Left lobe of liver (tissue), 2 donors: ENCODE results near the gene METTL13. TPM values are rescaled to one million over a fixed set of nuclear protein-coding genes. Genes with fewer than 3 reads are reported as not detected.
"Not testable (repeated sequence)": the region's sequence is repeated elsewhere in the genome, so short reads cannot be mapped to it uniquely, and the experiment has no call there.

Experiments used
- ATAC-seq: fragments of 200-7000 bp; cut with Tn5 transposase; one replicate; pipeline ENCODE4 v1.9.1; 2020; ENCODE audit warnings: mild to moderate bottlenecking, moderate library complexity
- DNase-seq: peaks from one replicate; pipeline ENCODE4 v3.0.0-alpha.2; 2020; ENCODE audit warnings: low spot score
- total RNA-seq: library from RNA; stranded (reverse); gene quantifications from one replicate; pipeline ENCODE4 v1.2.1, GENCODE V29; 2021
- donor health status: DM: no; HTN: no; CAD: no; lungs with moderate emphysema.
- donor health status: DM: no; HTN: yes; CAD: no.

METTL13 gene
- total RNA-seq, 1 donor from 2014 or later, result 14.4 TPM

GRCh38 chr1:171762143-171762563 lies 19.3 kb upstream of the METTL13 start:
- ATAC-seq (no peak), DNase-seq (no peak)

GRCh38 chr1:171763764-171764163 lies 17.7 kb upstream of the METTL13 start:
- ATAC-seq (no peak), DNase-seq (no peak)

- ATAC-seq, result no peak
Measured at GRCh38 chr1:171769171-171769570, 12.3 kb upstream of the METTL13 start.

GRCh38 chr1:171769754-171770153 lies 11.7 kb upstream of the METTL13 start:
- DNase-seq (no peak), ATAC-seq (no peak)

More at GRCh38 chr1:171769171-171769570, 12.3 kb upstream of the METTL13 start:
- DNase-seq, result no peak

- no peak for ATAC-seq
- no peak for DNase-seq
Measured at GRCh38 chr1:171772312-171772711, 9.1 kb upstream of the METTL13 start.

- no peak for ATAC-seq
- no peak for DNase-seq
Measured at GRCh38 chr1:171780583-171781175, 781 bp upstream of the METTL13 start.

- DNase-seq (no peak), ATAC-seq (no peak)
Measured at GRCh38 chr1:171783816-171784530, 2.5 kb downstream of the METTL13 start.

GRCh38 chr1:171784784-171785183 lies 3.3 kb downstream of the METTL13 start:
- DNase-seq, result no peak
- no peak for ATAC-seq

GRCh38 chr1:171785766-171786165 lies 4.3 kb downstream of the METTL13 start:
- ATAC-seq (no peak), DNase-seq (no peak)

- ATAC-seq (no peak), DNase-seq (no peak)
Measured at GRCh38 chr1:171786534-171786933, 5.1 kb downstream of the METTL13 start.

GRCh38 chr1:171787686-171788480 lies 6.4 kb downstream of the METTL13 start:
- ATAC-seq, result no peak
- DNase-seq, result no peak

GRCh38 chr1:171788696-171789095 lies 7.2 kb downstream of the METTL13 start:
- DNase-seq (no peak), ATAC-seq (no peak)

GRCh38 chr1:171790318-171790717 lies 8.9 kb downstream of the METTL13 start:
- DNase-seq (no peak), ATAC-seq (no peak)

GRCh38 chr1:171792656-171793369 lies 11.4 kb downstream of the METTL13 start:
- DNase-seq (no peak), ATAC-seq (no peak)

- DNase-seq (no peak), ATAC-seq (no peak)
Measured at GRCh38 chr1:171793636-171794035, 12.2 kb downstream of the METTL13 start.

- DNase-seq (no peak), ATAC-seq (no peak)
Measured at GRCh38 chr1:171794085-171794484, 12.6 kb downstream of the METTL13 start.

GRCh38 chr1:171796592-171796991 lies 15.1 kb downstream of the METTL13 start:
- ATAC-seq, result no peak

GRCh38 chr1:171798311-171798710 lies 16.9 kb downstream of the METTL13 start:
- DNase-seq, result no peak

More at GRCh38 chr1:171796592-171796991, 15.1 kb downstream of the METTL13 start:
- DNase-seq, result no peak

GRCh38 chr1:171798765-171799164 lies 17.3 kb downstream of the METTL13 start:
- ATAC-seq (no peak), DNase-seq (no peak)

More at GRCh38 chr1:171798311-171798710, 16.9 kb downstream of the METTL13 start:
- ATAC-seq, result no peak

GRCh38 chr1:171799166-171799565 lies 17.7 kb downstream of the METTL13 start:
- ATAC-seq (no peak), DNase-seq (no peak)

- not testable (repeated sequence) for ATAC-seq, DNase-seq
Measured at GRCh38 chr1:171799698-171800097, 18.2 kb downstream of the METTL13 start.
